Measurements from ENCODE around the gene C10orf71. TPM values are rescaled to one million over a fixed set of nuclear protein-coding genes. Genes with fewer than 3 reads are reported as not detected.

Gene C10orf71
- total RNA-seq, 4 donors from 2014 or later, result not detected

DNA sequence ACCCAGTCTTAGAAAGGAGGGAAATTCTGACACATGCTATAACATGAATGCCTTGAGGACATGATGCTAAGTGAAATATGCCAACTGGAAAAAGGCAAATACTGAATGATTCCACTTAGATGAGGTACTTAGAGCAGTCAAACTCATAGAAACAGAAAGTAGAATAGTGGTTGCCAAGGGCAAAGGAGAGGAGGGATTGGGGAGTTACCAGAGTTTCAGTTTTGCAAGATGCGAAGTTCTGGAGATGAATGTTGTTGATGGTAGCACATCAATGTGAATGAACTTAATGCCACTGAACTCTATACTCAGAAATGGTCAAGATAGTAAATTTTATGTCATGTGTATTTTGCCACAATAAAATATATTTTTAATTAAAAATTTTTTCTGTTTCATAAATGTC lies 58.0 kb downstream of the C10orf71 start:
- no peak overlapping the region for H3K27ac ChIP-seq
- H3K9me3 ChIP-seq, result no peaks in the 10 kb centered on the region
- no peak overlapping the region for H3K4me3 ChIP-seq
- H3K4me1 ChIP-seq, result peaks cover 12% of the 10 kb centered on the region
- WGBS, result 57% methylated on average over 1 of the region's 1 CpG
- no peaks in the 10 kb centered on the region for H3K36me3 ChIP-seq
- H3K27me3 ChIP-seq, result peaks cover 3% of the 10 kb centered on the region
- no peak for DNase-seq (ENCODE audit: low spot score in 2 of 2)
- no peak for TF ChIP-seq POLR2A (IDR thresholded peaks at IDR 0.05)
- TF ChIP-seq, protein P1, sequence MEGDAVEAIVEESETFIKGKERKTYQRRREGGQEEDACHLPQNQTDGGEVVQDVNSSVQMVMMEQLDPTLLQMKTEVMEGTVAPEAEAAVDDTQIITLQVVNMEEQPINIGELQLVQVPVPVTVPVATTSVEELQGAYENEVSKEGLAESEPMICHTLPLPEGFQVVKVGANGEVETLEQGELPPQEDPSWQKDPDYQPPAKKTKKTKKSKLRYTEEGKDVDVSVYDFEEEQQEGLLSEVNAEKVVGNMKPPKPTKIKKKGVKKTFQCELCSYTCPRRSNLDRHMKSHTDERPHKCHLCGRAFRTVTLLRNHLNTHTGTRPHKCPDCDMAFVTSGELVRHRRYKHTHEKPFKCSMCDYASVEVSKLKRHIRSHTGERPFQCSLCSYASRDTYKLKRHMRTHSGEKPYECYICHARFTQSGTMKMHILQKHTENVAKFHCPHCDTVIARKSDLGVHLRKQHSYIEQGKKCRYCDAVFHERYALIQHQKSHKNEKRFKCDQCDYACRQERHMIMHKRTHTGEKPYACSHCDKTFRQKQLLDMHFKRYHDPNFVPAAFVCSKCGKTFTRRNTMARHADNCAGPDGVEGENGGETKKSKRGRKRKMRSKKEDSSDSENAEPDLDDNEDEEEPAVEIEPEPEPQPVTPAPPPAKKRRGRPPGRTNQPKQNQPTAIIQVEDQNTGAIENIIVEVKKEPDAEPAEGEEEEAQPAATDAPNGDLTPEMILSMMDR (IDR thresholded peaks at IDR 0.05), result no peak
- no peak for TF ChIP-seq EP300 (IDR thresholded peaks at IDR 0.05)
- no peak for TF ChIP-seq POLR2AphosphoS5 (IDR thresholded peaks at IDR 0.05)

DNA sequence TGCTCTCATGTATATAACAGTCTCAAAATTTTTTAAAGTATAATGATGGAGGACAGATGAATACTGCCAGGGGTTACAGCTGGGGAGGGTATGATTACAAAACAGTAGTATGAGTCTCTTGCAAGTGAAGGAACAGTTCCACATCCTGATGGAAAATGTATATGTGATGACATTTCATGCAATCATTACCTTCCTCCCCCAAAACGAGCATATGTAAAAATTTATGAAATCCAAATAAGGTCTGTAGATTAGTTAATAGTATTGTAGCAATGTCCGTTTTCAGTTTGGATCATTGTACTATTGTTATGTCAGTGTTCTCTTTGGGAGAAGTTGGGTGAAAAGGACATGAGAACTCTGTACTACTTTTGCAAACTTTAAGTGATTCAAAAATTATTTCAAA lies 58.9 kb downstream of the C10orf71 start:
- TF ChIP-seq POLR2AphosphoS5 (IDR thresholded peaks at IDR 0.05) (no peak), EP300 (IDR thresholded peaks at IDR 0.05) (no peak), POLR2A (IDR thresholded peaks at IDR 0.05) (no peak)
- TF ChIP-seq, protein P1 (IDR thresholded peaks at IDR 0.05), result no peak
- 74% methylated on average over 2 of the region's 2 CpGs for whole genome bisulfite sequencing

DNA sequence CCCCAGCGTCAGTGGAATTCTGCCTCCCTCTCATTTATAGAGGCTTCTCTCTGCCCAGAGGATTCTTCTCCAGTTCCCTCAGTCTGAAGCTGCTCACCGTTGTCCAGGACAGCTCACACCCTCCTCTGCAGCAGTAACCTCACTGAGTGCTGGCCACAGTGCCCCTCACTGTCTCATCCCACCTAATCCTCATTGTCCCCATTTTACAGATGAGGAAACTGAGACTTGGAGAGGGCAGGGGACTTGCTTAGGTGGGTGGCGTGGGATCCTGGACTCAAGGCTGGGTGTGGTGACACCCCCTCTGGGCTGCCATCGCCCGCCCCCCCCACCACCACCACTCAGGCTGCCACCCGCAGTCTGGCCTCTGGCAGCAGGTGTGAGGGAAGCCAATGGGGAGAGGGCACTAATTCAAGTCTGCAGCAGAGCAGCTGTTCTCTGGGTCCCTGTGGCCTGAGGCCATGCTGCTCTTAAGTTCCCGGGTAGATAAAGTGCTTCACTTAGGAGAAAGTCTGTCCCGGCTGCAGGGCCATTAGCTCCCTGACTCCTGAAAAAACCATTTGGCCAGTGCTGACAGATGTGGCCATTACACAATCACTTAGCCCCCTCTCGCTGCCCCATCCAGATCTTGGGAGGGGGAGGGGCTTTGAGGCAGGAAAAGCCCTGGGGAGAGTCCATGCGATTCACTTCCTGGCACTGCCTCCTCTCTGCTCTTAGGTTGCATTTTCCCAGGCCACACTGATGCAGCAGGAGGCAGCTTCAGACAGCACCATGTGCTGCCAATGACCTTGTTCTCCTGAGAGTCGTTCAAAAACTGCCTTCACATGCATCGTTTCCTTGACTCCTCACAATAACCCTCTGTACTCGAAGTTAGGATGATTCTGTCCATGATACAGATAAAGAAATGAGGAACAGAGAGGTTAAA lies 60.6 kb downstream of the C10orf71 start:
- peak in 1 of 2 donors; percentile 59 for DNase-seq (ENCODE audit: low spot score in 2 of 2)
- H3K27me3 ChIP-seq, result peaks cover 3% of the 10 kb centered on the region
- no peak overlapping the region for H3K4me3 ChIP-seq
- H3K36me3 ChIP-seq, result no peaks in the 10 kb centered on the region
- TF ChIP-seq POLR2AphosphoS5 (IDR thresholded peaks at IDR 0.05) (no peak), EP300 (IDR thresholded peaks at IDR 0.05) (no peak), POLR2A (IDR thresholded peaks at IDR 0.05) (no peak)
- TF ChIP-seq, protein P1 (IDR thresholded peaks at IDR 0.05), result no peak
- H3K4me1 ChIP-seq, result peaks cover 12% of the 10 kb centered on the region
- H3K9me3 ChIP-seq, result no peaks in the 10 kb centered on the region
- H3K27ac ChIP-seq, result no peak overlapping the region
- 40% methylated on average over 9 of the region's 13 CpGs for WGBS

More for the DNA sequence above, 58.9 kb downstream of the C10orf71 start:
- no peak overlapping the region for H3K27ac ChIP-seq
- H3K36me3 ChIP-seq, result no peaks in the 10 kb centered on the region
- peaks cover 12% of the 10 kb centered on the region for H3K4me1 ChIP-seq
- H3K9me3 ChIP-seq, result no peaks in the 10 kb centered on the region
- peaks cover 3% of the 10 kb centered on the region for H3K27me3 ChIP-seq
- H3K4me3 ChIP-seq, result no peak overlapping the region
- no peak for DNase-seq (ENCODE audit: low spot score in 2 of 2)

DNA sequence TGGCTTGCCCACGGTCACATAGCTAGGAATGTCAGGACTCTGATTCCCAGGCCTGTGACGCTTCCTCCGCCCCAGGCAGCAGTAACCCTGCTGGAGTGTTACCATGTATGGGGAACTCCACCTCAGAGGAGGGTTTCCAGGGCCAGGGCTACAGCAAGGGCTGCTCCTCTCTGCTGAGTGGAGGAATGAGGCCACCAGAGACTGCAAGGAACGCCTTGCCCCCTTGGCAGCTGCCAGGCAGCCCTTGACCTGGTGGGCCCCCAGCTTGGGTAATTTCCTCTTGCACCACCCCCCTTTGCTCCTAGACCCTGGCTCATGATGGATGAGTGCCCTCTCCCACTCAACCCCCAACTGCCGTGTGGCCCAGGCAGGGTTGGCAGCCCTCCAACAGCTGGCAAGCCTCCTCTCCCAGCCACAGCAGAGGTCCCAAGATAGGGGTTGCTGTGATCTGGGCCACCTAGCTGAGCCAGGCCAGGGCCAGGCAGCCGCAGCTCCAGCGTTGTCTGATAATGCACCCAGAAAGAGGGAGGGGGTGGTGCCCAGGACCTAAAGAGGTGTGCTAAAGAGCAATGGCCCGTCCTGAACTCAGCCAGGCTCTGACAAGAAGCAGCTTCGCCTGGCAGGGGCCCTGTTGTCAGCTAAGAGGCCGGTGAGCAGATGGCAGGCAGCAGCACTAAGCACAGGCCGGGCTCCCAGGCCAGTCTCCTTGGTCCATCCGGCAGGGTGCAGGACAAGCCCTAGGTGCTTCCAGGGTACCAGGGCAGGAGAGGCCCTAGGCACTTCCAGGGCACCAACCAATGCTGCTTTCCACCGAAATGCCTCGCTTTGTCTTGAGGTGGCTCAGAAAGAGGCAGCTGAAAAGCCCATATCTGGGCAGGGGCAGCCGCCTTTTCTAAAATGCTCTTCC lies 61.6 kb downstream of the C10orf71 start:
- no peaks in the 10 kb centered on the region for H3K9me3 ChIP-seq
- H3K27ac ChIP-seq, result no peak overlapping the region
- H3K4me3 ChIP-seq, result no peak overlapping the region
- WGBS, result 63% methylated on average over 10 of the region's 15 CpGs
- TF ChIP-seq EP300 (IDR thresholded peaks at IDR 0.05), result no peak
- TF ChIP-seq, protein P1 (IDR thresholded peaks at IDR 0.05), result no peak
- no peak for TF ChIP-seq POLR2AphosphoS5 (IDR thresholded peaks at IDR 0.05)
- TF ChIP-seq POLR2A (IDR thresholded peaks at IDR 0.05), result no peak
- peaks cover 12% of the 10 kb centered on the region for H3K4me1 ChIP-seq
- peak in 1 of 2 donors; percentile 76 for DNase-seq (ENCODE audit: low spot score in 2 of 2)
- peaks cover 3% of the 10 kb centered on the region for H3K27me3 ChIP-seq
- H3K36me3 ChIP-seq, result no peaks in the 10 kb centered on the region
